K562 (cell line): ENCODE results near the gene COL9A2. TPM values are rescaled to one million over a fixed set of nuclear protein-coding genes. Genes with fewer than 3 reads are reported as not detected.
A peak's percentile ranks its signal among the peaks of the same experiment; 100 is the strongest.

Source experiments
- CHD2 ChIP-seq: IDR thresholded peaks from 2 replicates; pipeline ENCODE4 v1.6.1; 2011; ENCODE audit warnings: low read depth, low read length
- CTBP1 ChIP-seq: fragments of 450-650 bp; IDR thresholded peaks from 2 replicates; pipeline ENCODE4 v1.6.1; 2016; ENCODE audit warnings: borderline replicate concordance
- ELF4 ChIP-seq: fragments of 450-650 bp; formaldehyde crosslinking; IDR thresholded peaks from 2 replicates; pipeline ENCODE4 v1.4.0; 2022; ENCODE audit warnings: missing genetic modification characterization
- ESRRA ChIP-seq: fragments of 450-650 bp; IDR thresholded peaks from 2 replicates; pipeline ENCODE4 v1.6.1; 2014; ENCODE audit warnings: low read depth, mild to moderate bottlenecking, moderate library complexity, borderline replicate concordance
- ETV5 ChIP-seq: sonication (generic); formaldehyde crosslinking; IDR thresholded peaks from 2 replicates; pipeline ENCODE4 v1.4.0; 2020; ENCODE audit warnings: low read depth, mild to moderate bottlenecking, missing genetic modification reagents
- IFI16 ChIP-seq: fragments of 250-450 bp; sonication (Bioruptor Pico); IDR thresholded peaks from 2 replicates; pipeline ENCODE4 v2.1.2; 2022; ENCODE audit warnings: mild to moderate bottlenecking, inconsistent platforms
- KHSRP ChIP-seq: fragments of 450-650 bp; IDR thresholded peaks from 2 replicates; pipeline ENCODE4 v1.6.1; 2017
- KLF6 ChIP-seq: fragments of 250-450 bp; sonication (Bioruptor Pico); IDR thresholded peaks from 2 replicates; pipeline ENCODE4 v1.4.0; 2020; ENCODE audit warnings: mild to moderate bottlenecking, moderate library complexity, borderline replicate concordance
- MYNN ChIP-seq, 2 experiments: sonication (generic); formaldehyde crosslinking in 1 of 2; IDR thresholded peaks; 2 replicates each; pipeline versions ENCODE4 v1.5.0 to v1.6.1; 2016 to 2020; ENCODE audit warnings: antibody characterized with exemption in 1 of 2, missing genetic modification reagents in 1 of 2
- NCOA1 ChIP-seq: fragments of 450-650 bp; IDR thresholded peaks from 2 replicates; pipeline ENCODE4 v1.6.1; 2016; ENCODE audit warnings: low read depth
- POLR2A ChIP-seq: fragments of 450-650 bp; conservative IDR thresholded peaks from 2 replicates; pipeline ENCODE4 v1.6.1; 2016
- SOX6 ChIP-seq: fragments of 450-650 bp; IDR thresholded peaks from 2 replicates; pipeline ENCODE4 v1.6.1; 2014; ENCODE audit warnings: mild to moderate bottlenecking
- SRSF9 ChIP-seq: fragments of 200-400 bp; formaldehyde crosslinking; IDR thresholded peaks from 2 replicates; pipeline ENCODE4 v1.6.1; 2017; ENCODE audit warnings: low read depth, low read length, borderline replicate concordance
- TRIM28 ChIP-seq: fragments of 450-650 bp; IDR thresholded peaks from 2 replicates; pipeline ENCODE4 v1.6.1; 2017
- ZBTB17 ChIP-seq: fragments of 450-650 bp; formaldehyde crosslinking; IDR thresholded peaks from 2 replicates; pipeline ENCODE4 v1.4.0; 2020; ENCODE audit warnings: mild to moderate bottlenecking
- ZFP36 ChIP-seq: fragments of 150-350 bp; IDR thresholded peaks from 2 replicates; pipeline ENCODE4 v1.6.1; 2018; ENCODE audit warnings: low read length, low read depth; ENCODE audit not compliant: partially characterized antibody
- ZFX ChIP-seq: sonication (generic); formaldehyde crosslinking; IDR thresholded peaks from 2 replicates; pipeline ENCODE4 v1.8.0; 2022; ENCODE audit warnings: mild to moderate bottlenecking, missing genetic modification reagents, moderate library complexity
- ZNF274 ChIP-seq: IDR thresholded peaks from 2 replicates; pipeline ENCODE4 v1.6.1; 2011; ENCODE audit warnings: low read depth, mild to moderate bottlenecking, low read length, moderate library complexity, borderline replicate concordance
- ZNF311 ChIP-seq: fragments of 250-450 bp; sonication (Bioruptor Pico); IDR thresholded peaks from 2 replicates; pipeline ENCODE4 v1.4.0; 2020; ENCODE audit warnings: mild to moderate bottlenecking, moderate library complexity
- ZNF407 ChIP-seq: fragments of 450-650 bp; IDR thresholded peaks from 2 replicates; pipeline ENCODE4 v1.6.1; 2016; ENCODE audit warnings: low read depth
- polyA plus RNA-seq, 8 experiments: library from polyadenylated mRNA; depleted of rRNA in 4 of 8; stranded (reverse) in 5 of 8; unstranded in 3 of 8; fragments of >200 nt; fragmentation: Nextera tagmentation in 2 of 8; fragmentation: Illumina TruSeq in 1 of 8; extraction: Ambion mirVana in 2 of 8; extraction: Trizol in 1 of 8; gene quantifications; 2 replicates each; pipeline versions ENCODE4 v1.2.1 to v1.2.3, GENCODE V29; 2011 to 2014; ENCODE audit warnings: inconsistent platforms in 1 of 8, missing spikeins in 1 of 8
- total RNA-seq, 7 experiments: library from RNA; depleted of rRNA in 6 of 7; stranded (reverse); fragments of >200 nt in 6 of 7; fragmentation: Illumina TruSeq in 2 of 7; extraction: Trizol in 2 of 7; gene quantifications; 2 replicates each; pipeline versions ENCODE4 v1.2.1 to v1.2.3, GENCODE V29; 2011 to 2021; ENCODE audit warnings: low replicate concordance in 1 of 7
- TF ChIP-seq, protein P1 (sequence below): fragments of 250-450 bp; sonication (Bioruptor Pico); IDR thresholded peaks from 2 replicates; pipeline ENCODE4 v1.4.0; 2020; ENCODE audit warnings: mild to moderate bottlenecking

COL9A2 gene
- total and polyA plus RNA-seq, 9 of the 15 experiments (the other 6 are each of a cell fraction or from before 2014, with no cell fraction given) = 0.03 to 2.2 (median 0.31) TPM

GRCh38 chr1:40257688-40258444 is 59.2 kb downstream of the COL9A2 start, which contains the start of gene ZMPSTE24 (continued):
- TF ChIP-seq ZNF407 (no peak), KLF6 (CRISPR knock-in tag) (peak; percentile 89), ZFP36 (no peak), ESRRA (peak; percentile 82; the same call in 1 of the 2 replicates), SRSF9 (no peak), ZNF311 (CRISPR knock-in tag) (no peak), TRIM28 (peak; percentile 92), ETV5 (CRISPR knock-in tag) (peak; percentile 93), POLR2A (peak; percentile 96), CHD2 (peak; percentile 44; the same call in 1 of the 2 replicates), ZFX (peak; percentile 100), SOX6 (peak; percentile 85), NCOA1 (peak; percentile 100), ZBTB17 (0 out of 2 replicates have a peak, but pooled peaks have one; percentile 13), KHSRP (no peak), IFI16 (CRISPR knock-in tag) (no peak), ELF4 (CRISPR knock-in tag) (peak; percentile 54; the same call in 1 of the 2 replicates), ZNF274 (no peak), CTBP1 (peak; percentile 92), MYNN (IDR thresholded peaks at IDR 0.05) (0 out of 2 replicates have a peak, but pooled peaks have one; percentile 44), MYNN (CRISPR knock-in tag; IDR thresholded peaks at IDR 0.05) (no peak)
- TF ChIP-seq, protein P1, sequence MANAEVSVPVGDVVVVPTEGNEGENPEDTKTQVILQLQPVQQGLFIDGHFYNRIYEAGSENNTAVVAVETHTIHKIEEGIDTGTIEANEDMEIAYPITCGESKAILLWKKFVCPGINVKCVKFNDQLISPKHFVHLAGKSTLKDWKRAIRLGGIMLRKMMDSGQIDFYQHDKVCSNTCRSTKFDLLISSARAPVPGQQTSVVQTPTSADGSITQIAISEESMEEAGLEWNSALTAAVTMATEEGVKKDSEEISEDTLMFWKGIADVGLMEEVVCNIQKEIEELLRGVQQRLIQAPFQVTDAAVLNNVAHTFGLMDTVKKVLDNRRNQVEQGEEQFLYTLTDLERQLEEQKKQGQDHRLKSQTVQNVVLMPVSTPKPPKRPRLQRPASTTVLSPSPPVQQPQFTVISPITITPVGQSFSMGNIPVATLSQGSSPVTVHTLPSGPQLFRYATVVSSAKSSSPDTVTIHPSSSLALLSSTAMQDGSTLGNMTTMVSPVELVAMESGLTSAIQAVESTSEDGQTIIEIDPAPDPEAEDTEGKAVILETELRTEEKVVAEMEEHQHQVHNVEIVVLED (CRISPR knock-in tag) = peak; percentile 67
